NCI-H446 treated with DMSO at 0.1 percent for 48 hours (cell line): ENCODE data around the gene PMEPA1.
A peak's percentile ranks its signal among the peaks of the same experiment; 100 is the strongest.

Experiments used
- DNase-seq: peaks from one replicate; lab custom pipeline; 2025; lab: John Stamatoyannopoulos, UW

PMEPA1 gene

GRCh38 chr20:57709823-57710799 lies at the start of gene PMEPA1:
PMEPA1 (minus strand) TSS chr20:57710015; CDS start chr20:57709582, 433 bp downstream.
- DNase-seq, result peak; percentile 85

GRCh38 chr20:57757767-57758166 lies 48.0 kb upstream of the PMEPA1 start:
- DNase-seq, result no peak

- DNase-seq, result no peak
Observed at GRCh38 chr20:57756921-57757320, 47.1 kb upstream of the PMEPA1 start.

- no peak for DNase-seq
Observed at GRCh38 chr20:57756213-57756612, 46.4 kb upstream of the PMEPA1 start.

GRCh38 chr20:57755609-57756008 lies 45.8 kb upstream of the PMEPA1 start:
- no peak for DNase-seq

- DNase-seq, result no peak
Observed at GRCh38 chr20:57754190-57754589, 44.4 kb upstream of the PMEPA1 start.

- peak; percentile 19 for DNase-seq
Observed at GRCh38 chr20:57753332-57754164, 43.7 kb upstream of the PMEPA1 start.

GRCh38 chr20:57751411-57751810 lies 41.6 kb upstream of the PMEPA1 start:
- DNase-seq, result no peak

- DNase-seq, result no peak
Observed at GRCh38 chr20:57749869-57750268, 40.1 kb upstream of the PMEPA1 start.

GRCh38 chr20:57749131-57749690 lies 39.4 kb upstream of the PMEPA1 start:
- no peak for DNase-seq

- peak; percentile 88 for DNase-seq
Observed at GRCh38 chr20:57748601-57749130, 38.9 kb upstream of the PMEPA1 start.

- no peak for DNase-seq
Observed at GRCh38 chr20:57747861-57748481, 38.2 kb upstream of the PMEPA1 start.

- no peak for DNase-seq
Observed at GRCh38 chr20:57746832-57747404, 37.1 kb upstream of the PMEPA1 start.

GRCh38 chr20:57746201-57746600 lies 36.4 kb upstream of the PMEPA1 start:
- DNase-seq, result no peak

GRCh38 chr20:57744206-57744605 lies 34.4 kb upstream of the PMEPA1 start:
- DNase-seq, result no peak

- no peak for DNase-seq
Observed at GRCh38 chr20:57743450-57744095, 33.8 kb upstream of the PMEPA1 start.

- no peak for DNase-seq
Observed at GRCh38 chr20:57742507-57743181, 32.8 kb upstream of the PMEPA1 start.

GRCh38 chr20:57738484-57738883 lies 28.7 kb upstream of the PMEPA1 start:
- no peak for DNase-seq

GRCh38 chr20:57738053-57738452 lies 28.2 kb upstream of the PMEPA1 start:
- no peak for DNase-seq

GRCh38 chr20:57737349-57737748 lies 27.5 kb upstream of the PMEPA1 start:
- no peak for DNase-seq
